ENCODE data around the gene BHMT2.

Gene BHMT2

DNA sequence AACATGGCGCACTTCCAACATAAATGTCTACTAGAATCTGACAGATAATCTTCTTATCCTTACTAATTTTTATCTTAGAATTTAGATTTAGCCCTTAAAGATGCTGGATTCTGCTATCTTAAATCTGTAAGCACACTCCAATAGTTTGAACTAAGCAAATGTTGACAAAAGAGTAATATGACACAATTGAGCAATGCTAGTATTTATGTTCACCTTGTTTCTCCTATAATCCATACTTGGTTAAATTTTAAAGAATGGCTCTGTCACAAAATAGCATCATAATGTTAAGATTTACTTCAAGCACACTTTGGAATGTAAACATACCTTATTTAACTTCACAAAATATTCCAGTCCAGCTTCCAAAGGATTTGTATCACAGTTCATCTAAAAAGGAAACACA, 45.6 kb upstream of the BHMT2 start:
- in situ Hi-C loops (cut with MboI; ENCODE audit: low pct_unique_long_range_greater_than_20kb, low sequenced_read_pairs, unreplicated experiment) = loop anchor here (25.0 kb wide), 1 partner anchor 438 kb away; no protein-coding TSS in a partner anchor
- DNase-seq (ENCODE audit: low spot score) = no peak
- TF ChIP-seq, protein P1, sequence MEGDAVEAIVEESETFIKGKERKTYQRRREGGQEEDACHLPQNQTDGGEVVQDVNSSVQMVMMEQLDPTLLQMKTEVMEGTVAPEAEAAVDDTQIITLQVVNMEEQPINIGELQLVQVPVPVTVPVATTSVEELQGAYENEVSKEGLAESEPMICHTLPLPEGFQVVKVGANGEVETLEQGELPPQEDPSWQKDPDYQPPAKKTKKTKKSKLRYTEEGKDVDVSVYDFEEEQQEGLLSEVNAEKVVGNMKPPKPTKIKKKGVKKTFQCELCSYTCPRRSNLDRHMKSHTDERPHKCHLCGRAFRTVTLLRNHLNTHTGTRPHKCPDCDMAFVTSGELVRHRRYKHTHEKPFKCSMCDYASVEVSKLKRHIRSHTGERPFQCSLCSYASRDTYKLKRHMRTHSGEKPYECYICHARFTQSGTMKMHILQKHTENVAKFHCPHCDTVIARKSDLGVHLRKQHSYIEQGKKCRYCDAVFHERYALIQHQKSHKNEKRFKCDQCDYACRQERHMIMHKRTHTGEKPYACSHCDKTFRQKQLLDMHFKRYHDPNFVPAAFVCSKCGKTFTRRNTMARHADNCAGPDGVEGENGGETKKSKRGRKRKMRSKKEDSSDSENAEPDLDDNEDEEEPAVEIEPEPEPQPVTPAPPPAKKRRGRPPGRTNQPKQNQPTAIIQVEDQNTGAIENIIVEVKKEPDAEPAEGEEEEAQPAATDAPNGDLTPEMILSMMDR (IDR thresholded peaks at IDR 0.05; ENCODE audit: extremely low read depth, insufficient read depth, missing control alignments) = no peak

GRCh38 chr5:79025054-79025472, 44.5 kb upstream of the BHMT2 start:
- TF ChIP-seq, protein P1 (IDR thresholded peaks at IDR 0.05; ENCODE audit: extremely low read depth, insufficient read depth, missing control alignments) = peak; percentile 84
- DNase-seq (ENCODE audit: low spot score) = peak; percentile 26
- in situ Hi-C loops (cut with MboI; ENCODE audit: low pct_unique_long_range_greater_than_20kb, low sequenced_read_pairs, unreplicated experiment) = no loop called here

- in situ Hi-C loops (cut with MboI; ENCODE audit: low pct_unique_long_range_greater_than_20kb, low sequenced_read_pairs, unreplicated experiment) = no loop called here
- TF ChIP-seq, protein P1 (IDR thresholded peaks at IDR 0.05; ENCODE audit: extremely low read depth, insufficient read depth, missing control alignments) = no peak
- no peak for DNase-seq (ENCODE audit: low spot score)
Observed at GRCh38 chr5:79030663-79031484, 38.7 kb upstream of the BHMT2 start.

GRCh38 chr5:79031485-79031867, 38.1 kb upstream of the BHMT2 start:
- DNase-seq (ENCODE audit: low spot score) = no peak
- in situ Hi-C loops (cut with MboI; ENCODE audit: low pct_unique_long_range_greater_than_20kb, low sequenced_read_pairs, unreplicated experiment) = no loop called here
- TF ChIP-seq, protein P1 (IDR thresholded peaks at IDR 0.05; ENCODE audit: extremely low read depth, insufficient read depth, missing control alignments) = no peak

- DNase-seq (ENCODE audit: low spot score) = no peak
- in situ Hi-C loops (cut with MboI; ENCODE audit: low pct_unique_long_range_greater_than_20kb, low sequenced_read_pairs, unreplicated experiment) = no loop called here
- TF ChIP-seq, protein P1 (IDR thresholded peaks at IDR 0.05; ENCODE audit: extremely low read depth, insufficient read depth, missing control alignments) = no peak
Observed at GRCh38 chr5:79032031-79032695, 37.4 kb upstream of the BHMT2 start.

GRCh38 chr5:79032782-79033181, 36.8 kb upstream of the BHMT2 start:
- no peak for DNase-seq (ENCODE audit: low spot score)
- TF ChIP-seq, protein P1 (IDR thresholded peaks at IDR 0.05; ENCODE audit: extremely low read depth, insufficient read depth, missing control alignments) = no peak
- in situ Hi-C loops (cut with MboI; ENCODE audit: low pct_unique_long_range_greater_than_20kb, low sequenced_read_pairs, unreplicated experiment) = no loop called here
